Rectal smooth muscle tissue (tissue), 1 donor: ENCODE results near the gene STARD8.

ENCODE experiments used
- H3K27ac ChIP-seq: one replicate; pipeline ENCODE4 v1.7.0; 2013; ENCODE audit warnings: low read depth, low read length, inconsistent platforms
- H3K27me3 ChIP-seq: one replicate; pipeline ENCODE4 v1.7.0; 2013; ENCODE audit warnings: low read length; ENCODE audit not compliant: control insufficient read depth, insufficient read depth
- H3K36me3 ChIP-seq: one replicate; pipeline ENCODE4 v1.7.0; 2013; ENCODE audit warnings: low read length; ENCODE audit not compliant: control insufficient read depth, insufficient read depth
- H3K4me1 ChIP-seq: one replicate; pipeline ENCODE4 v1.7.0; 2013; ENCODE audit warnings: low read length; ENCODE audit not compliant: control insufficient read depth, insufficient read depth
- H3K4me3 ChIP-seq: one replicate; pipeline ENCODE4 v1.7.0; 2013; ENCODE audit warnings: low read length
- H3K9ac ChIP-seq: one replicate; pipeline ENCODE4 v1.7.0; 2013; ENCODE audit warnings: low read length

The STARD8 gene

DNA sequence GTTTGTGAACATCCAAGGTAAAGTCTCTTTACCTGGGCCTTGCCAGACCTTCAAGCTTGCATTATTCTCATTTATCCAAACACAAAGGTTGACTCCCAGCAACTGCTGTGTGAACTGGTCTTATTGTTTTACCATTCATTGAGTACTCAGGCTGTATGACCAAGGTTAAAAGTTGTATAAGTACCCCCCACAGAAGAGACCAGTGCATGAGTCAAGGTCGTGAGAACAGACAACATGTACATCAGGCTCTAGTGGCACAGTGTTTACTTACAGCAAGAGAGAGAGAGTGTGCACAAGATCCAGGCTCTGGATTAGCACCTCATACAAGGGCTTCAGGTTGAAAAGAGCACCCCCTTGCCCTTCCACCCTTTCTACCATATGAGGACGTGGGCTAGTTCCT is 103.9 kb downstream of the STARD8 start:
- H3K9ac ChIP-seq = no peak overlapping the region
- peaks cover 5% of the 10 kb centered on the region for H3K27me3 ChIP-seq
- H3K27ac ChIP-seq = no peak overlapping the region
- no peak overlapping the region for H3K4me3 ChIP-seq
- no peaks in the 10 kb centered on the region for H3K36me3 ChIP-seq
- no peaks in the 10 kb centered on the region for H3K4me1 ChIP-seq

DNA sequence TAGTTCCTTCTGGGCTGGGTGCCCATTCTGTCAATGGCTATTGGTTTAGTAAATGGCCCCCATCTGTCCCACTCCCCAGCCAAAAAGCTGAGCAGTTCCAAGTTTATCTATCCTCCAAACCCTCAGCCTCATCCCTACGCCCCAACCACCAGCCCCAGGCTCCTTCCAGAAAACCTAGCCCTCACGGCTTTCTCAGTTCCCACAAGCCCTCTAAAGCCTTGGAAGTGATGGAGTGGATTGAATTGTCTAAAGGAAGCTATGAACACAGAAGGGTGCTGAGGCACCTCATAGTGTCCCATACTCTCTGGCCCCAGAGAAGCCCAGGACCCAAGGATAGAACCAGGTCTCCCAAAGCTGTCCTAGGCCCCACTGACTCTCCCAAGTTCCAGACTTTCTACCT is 105.8 kb downstream of the STARD8 start:
- H3K27me3 ChIP-seq = peaks cover 5% of the 10 kb centered on the region
- H3K9ac ChIP-seq = no peak overlapping the region
- no peak overlapping the region for H3K4me3 ChIP-seq
- no peaks in the 10 kb centered on the region for H3K4me1 ChIP-seq
- H3K27ac ChIP-seq = no peak overlapping the region
- no peaks in the 10 kb centered on the region for H3K36me3 ChIP-seq

DNA sequence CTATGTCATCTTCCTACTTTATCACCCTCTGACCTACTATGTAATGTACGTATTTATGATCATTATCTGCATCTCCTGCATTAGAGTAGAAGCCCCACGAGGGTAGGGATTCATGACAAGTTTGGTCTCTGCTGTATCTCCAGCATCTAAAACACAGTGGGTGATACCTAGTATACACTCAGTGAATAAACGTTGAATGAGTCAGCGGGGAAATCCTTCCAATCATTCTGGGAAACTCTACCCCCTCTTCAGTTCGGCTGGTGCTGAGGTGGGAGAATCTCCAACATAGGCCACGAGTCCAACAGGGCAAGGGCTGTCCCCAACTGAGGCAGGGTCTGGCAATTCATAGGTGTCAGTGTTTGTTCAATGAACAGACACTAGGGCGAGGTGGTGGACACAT is 106.9 kb downstream of the STARD8 start:
- H3K27ac ChIP-seq = no peak overlapping the region
- no peaks in the 10 kb centered on the region for H3K4me1 ChIP-seq
- H3K4me3 ChIP-seq = no peak overlapping the region
- no peaks in the 10 kb centered on the region for H3K36me3 ChIP-seq
- peaks cover 5% of the 10 kb centered on the region for H3K27me3 ChIP-seq
- no peak overlapping the region for H3K9ac ChIP-seq

DNA sequence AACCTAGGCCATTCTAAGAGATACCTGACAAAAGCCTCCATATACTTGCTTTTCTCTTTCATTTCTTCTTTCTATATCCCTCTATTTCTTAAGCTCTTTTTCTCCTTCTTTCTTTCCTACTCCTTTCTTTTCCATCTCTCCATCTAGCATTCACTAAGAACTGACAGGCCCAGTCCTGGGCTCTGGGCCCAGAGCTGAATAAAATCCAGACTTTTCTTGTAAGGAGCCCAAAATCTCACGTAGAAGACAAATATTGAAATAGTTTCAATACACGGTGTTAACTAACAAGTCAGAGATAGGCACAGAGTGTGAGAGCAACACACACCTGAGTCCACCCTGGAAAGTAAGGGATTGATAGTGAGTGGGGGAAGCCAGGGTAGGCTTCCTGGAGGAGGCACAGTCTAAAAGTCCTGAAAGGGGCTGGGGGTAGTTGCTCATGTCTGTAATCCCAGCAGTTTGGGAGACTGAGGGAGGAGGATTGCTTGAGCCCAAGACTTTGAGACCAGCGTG is 108.2 kb downstream of the STARD8 start:
- Histone ChIP-seq H3K9ac (no peak overlapping the region), H3K4me3 (no peak overlapping the region), H3K4me1 (no peaks in the 10 kb centered on the region), H3K36me3 (no peaks in the 10 kb centered on the region), H3K27me3 (peaks cover 5% of the 10 kb centered on the region), H3K27ac (no peak overlapping the region)

DNA sequence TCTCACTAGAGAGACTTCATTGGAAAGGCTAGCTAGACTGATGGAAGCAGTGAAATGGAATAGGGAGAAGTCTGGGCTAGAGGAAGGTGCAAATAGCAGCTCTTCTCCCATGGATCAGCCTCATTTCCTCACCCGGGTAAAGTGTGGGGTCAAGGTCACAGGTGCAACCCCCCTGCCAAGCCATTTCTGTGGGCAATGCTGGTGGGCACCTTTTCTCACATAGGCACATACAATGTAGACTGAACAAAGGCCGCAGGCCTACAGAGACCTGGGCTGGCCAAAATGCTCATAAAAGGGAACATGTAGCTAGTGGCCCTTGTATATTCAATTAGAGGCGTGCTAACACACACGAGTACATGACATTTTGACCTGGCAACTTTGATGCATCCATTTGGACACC is 109.9 kb downstream of the STARD8 start:
- H3K9ac ChIP-seq = no peak overlapping the region
- no peaks in the 10 kb centered on the region for H3K36me3 ChIP-seq

DNA sequence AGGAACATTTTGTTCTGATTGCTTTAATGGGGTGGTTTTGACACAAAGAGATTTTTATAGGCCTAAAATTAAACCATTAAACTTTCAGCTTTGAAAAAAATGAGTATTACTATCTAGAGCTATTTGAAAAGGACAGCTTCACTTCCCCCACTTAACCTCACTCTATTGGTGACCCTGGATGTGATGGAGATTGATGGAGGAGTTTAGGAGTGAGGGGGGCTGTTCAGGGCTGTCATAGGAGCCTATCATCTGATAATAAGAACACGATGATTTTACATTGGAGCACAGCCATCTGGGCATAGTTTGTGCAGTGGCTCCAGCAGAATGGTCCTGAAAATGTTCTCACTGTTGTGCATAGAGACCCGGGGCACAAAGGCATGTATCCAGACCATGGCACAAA is 110.3 kb downstream of the STARD8 start:
- Histone ChIP-seq H3K4me1 (no peaks in the 10 kb centered on the region), H3K4me3 (no peak overlapping the region), H3K27ac (no peak overlapping the region), H3K9ac (no peak overlapping the region), H3K27me3 (peaks cover 5% of the 10 kb centered on the region), H3K36me3 (no peaks in the 10 kb centered on the region)

More for the DNA sequence above, 109.9 kb downstream of the STARD8 start:
- H3K27ac ChIP-seq = no peak overlapping the region
- H3K27me3 ChIP-seq = peaks cover 5% of the 10 kb centered on the region
- no peaks in the 10 kb centered on the region for H3K4me1 ChIP-seq
- no peak overlapping the region for H3K4me3 ChIP-seq

DNA sequence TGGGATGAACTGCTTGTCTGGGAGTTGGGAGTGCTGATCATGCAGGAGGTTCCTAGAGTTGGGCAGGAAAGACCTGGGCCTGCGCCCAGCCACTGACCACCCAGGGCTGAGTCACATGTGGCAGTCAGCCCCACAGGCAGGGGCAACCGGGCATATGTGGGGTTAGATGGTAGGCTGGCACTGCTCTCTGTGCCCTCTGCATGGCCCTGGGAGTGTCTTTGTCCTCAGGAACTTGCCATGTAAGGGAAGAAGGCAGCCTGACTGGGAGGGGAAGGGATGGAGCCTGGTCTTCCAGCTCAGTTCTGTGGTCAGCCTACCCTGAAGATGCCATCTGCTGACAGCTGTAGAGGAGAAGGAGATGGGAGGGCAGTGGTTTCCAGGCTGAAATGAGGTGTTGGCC is 111.2 kb downstream of the STARD8 start:
- no peaks in the 10 kb centered on the region for H3K4me1 ChIP-seq
- H3K4me3 ChIP-seq = no peak overlapping the region
- H3K36me3 ChIP-seq = no peaks in the 10 kb centered on the region
- no peak overlapping the region for H3K27ac ChIP-seq
- H3K27me3 ChIP-seq = peaks cover 2% of the 10 kb centered on the region
- H3K9ac ChIP-seq = no peak overlapping the region

DNA sequence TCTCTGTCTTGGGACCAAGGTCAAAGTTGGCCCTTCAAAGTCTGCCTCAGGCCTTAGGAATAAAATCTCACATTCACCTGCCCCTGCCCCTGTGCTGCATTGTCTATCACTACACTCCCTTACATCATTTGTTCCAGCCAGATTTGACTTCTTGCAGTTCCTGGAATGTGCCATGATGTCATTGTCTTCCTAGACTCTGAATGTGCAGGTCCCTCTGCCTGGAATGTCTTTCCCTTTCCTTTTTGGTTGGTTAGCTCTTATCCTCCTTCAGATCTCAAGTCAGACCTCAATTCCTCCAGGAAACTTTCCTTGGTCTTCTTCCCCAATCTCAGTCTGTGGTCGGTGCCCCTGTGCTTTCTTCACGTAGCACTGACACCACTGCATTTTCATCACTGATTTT is 113.6 kb downstream of the STARD8 start:
- Histone ChIP-seq H3K9ac (no peak overlapping the region), H3K27ac (no peak overlapping the region)

DNA sequence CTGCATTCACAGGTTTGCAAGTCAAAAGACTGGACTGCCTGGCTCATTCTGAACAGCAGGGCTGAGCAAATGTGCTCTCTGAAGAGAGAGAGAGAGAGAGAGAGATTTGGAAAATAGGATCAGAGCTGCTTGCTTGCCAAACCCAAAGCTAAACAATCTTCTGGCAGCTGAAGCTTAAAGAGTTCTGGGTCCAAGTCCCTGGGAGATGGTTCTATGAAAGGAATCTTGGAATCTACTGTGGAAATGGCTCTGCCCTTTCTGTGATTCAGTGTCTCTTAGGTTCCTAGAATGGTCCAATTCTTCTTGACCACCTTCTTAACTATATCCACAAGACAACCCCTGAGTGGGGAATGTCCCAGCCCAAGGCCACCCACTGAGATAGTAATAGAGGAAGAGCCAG is 115.3 kb downstream of the STARD8 start:
- H3K4me1 ChIP-seq = no peaks in the 10 kb centered on the region
- no peak overlapping the region for H3K27ac ChIP-seq
- H3K4me3 ChIP-seq = no peak overlapping the region
- no peaks in the 10 kb centered on the region for H3K27me3 ChIP-seq
- H3K9ac ChIP-seq = no peak overlapping the region
- H3K36me3 ChIP-seq = no peaks in the 10 kb centered on the region

More for the DNA sequence above, 113.6 kb downstream of the STARD8 start:
- Histone ChIP-seq H3K27me3 (no peaks in the 10 kb centered on the region), H3K36me3 (no peaks in the 10 kb centered on the region), H3K4me3 (no peak overlapping the region), H3K4me1 (no peaks in the 10 kb centered on the region)

DNA sequence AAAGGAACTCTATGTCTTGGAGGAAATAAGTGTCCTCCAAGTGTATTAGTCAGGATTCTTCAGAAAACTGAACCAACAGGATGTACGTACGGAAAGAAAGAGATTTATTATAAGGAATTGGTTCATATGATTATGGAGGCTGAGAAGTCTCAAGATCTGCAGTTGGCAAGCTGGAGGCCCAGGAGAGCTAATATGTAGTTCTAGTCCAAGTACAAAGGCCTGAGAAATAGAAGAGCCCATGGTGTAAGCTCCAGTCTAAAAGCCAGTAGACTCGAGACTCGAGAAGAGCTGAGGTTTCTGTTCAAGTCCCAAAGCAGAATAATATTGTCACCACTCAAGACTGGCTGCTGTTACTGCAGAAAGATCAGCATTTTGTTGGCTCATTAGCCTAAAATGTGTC is 116.0 kb downstream of the STARD8 start:
- no peak overlapping the region for H3K4me3 ChIP-seq
- no peaks in the 10 kb centered on the region for H3K4me1 ChIP-seq
- no peaks in the 10 kb centered on the region for H3K36me3 ChIP-seq
- H3K27me3 ChIP-seq = no peaks in the 10 kb centered on the region
- no peak overlapping the region for H3K9ac ChIP-seq
- no peak overlapping the region for H3K27ac ChIP-seq
